Lower leg skin (tissue), 3 donors: Measurements from ENCODE around the gene PTPN7.

Experiments used
- CTCF ChIP-seq, 3 donors: fragments of 450-650 bp; IDR thresholded peaks; one replicate each; pipeline ENCODE4 v1.5.1; 2016; ENCODE audit warnings: antibody characterized with exemption in 3 of 3, mild to moderate bottlenecking in 3 of 3, moderate library complexity in 2 of 3
- POLR2A ChIP-seq, 2 donors: fragments of 450-650 bp; IDR thresholded peaks; one replicate each; pipeline ENCODE4 v1.6.1; 2016 to 2017; ENCODE audit warnings: antibody characterized with exemption in 2 of 2, mild to moderate bottlenecking in 1 of 2, moderate library complexity in 1 of 2

GRCh38 chr1:202157945-202158344, 2.5 kb downstream of the PTPN7 start:
- TF ChIP-seq CTCF (IDR thresholded peaks at IDR 0.05) (no peak), POLR2A (IDR thresholded peaks at IDR 0.05) (no peak)
